Forelimb muscle (tissue), 1 donor: ENCODE results near the gene FGD4. TPM values are rescaled to one million over a fixed set of nuclear protein-coding genes. Genes with fewer than 3 reads are reported as not detected.

ENCODE experiments used
- DNase-seq: peaks from one replicate; pipeline ENCODE4 v3.0.0-alpha.2; 2013; ENCODE audit warnings: low read depth
- polyA plus RNA-seq: library from polyadenylated mRNA; unstranded; fragments of 120-200 nt; gene quantifications from one replicate; pipeline ENCODE4 v1.2.1, GENCODE V29; 2013; ENCODE audit not compliant: insufficient read length

Gene FGD4
- polyA plus RNA-seq, 1 donor, result 22.4 TPM

- no peak for DNase-seq
Observed at GRCh38 chr12:32457251-32458025, 58.1 kb downstream of the FGD4 start.

DNA sequence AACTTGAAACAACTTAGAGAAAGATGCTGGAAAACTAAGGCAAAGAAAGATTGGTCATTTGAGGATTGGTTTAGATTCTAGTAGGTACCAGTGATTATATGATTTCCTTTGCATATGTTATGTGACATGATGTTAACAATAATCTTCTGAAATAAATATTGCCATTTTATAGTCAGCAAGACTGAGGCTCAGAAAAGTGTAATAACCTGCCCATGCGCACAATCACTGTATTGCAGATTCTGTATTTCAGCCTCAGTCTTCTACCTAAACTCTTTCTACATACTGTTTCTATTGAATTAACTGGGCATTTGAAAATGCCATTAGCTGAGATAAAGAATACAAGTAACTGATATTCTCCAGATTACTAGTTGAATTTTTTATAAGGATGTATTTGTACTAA is 61.3 kb downstream of the FGD4 start:
- no peak for DNase-seq

GRCh38 chr12:32462908-32463307 is 63.5 kb downstream of the FGD4 start:
- no peak for DNase-seq

DNA sequence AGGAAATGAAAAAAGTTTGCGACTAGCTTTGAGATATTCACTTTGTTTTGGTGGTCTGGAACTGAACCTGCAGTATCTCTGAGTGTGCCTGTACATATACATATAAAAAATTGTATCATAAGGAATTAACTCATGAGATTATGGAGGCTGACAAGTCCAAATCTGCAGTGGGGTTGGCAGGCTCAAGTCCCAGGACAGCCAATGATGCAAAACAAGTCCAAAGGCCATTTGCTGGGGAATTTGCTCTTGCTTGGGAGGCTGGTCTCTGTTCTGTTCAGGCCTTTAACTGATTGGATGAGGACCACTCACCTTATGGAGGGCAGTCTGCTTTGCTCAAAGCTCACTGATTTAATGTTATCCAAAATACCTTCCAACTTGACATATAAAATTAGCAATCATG is 66.8 kb downstream of the FGD4 start:
- no peak for DNase-seq

DNA sequence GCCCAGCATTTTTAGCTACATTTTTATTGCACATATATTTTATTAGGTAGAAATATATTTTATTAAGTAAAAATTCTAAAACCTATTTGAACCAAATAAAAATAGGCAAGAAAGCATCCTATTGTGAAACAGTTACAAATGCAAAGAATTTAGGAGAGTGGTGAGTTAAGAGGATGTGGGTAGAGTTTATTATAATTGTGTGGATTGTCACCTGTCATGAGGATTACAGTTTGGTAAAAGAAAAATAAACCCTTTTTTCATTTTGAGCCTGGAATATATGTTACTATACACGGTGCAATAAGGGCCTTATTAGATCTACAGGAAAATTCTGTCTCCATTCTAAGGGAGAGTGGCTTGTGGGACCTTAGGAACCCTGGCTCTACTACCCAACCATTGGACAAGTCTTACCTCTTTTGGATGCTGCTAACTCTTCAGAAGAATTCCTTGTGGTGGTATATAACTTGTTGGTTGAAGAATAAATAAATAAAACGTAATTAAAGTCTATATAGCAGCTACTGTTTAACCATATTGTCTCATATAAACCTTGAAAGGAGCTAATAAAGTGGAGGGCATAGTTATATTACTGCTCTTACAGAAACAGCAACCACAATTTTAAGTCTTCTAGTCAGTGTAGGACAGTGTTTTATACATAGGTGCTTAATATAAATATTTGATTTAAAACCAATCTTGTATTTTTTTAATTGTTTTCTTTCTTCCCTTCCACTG is 67.8 kb downstream of the FGD4 start:
- DNase-seq, result no peak

GRCh38 chr12:32467959-32468863 is 68.9 kb downstream of the FGD4 start:
- DNase-seq, result no peak

DNA sequence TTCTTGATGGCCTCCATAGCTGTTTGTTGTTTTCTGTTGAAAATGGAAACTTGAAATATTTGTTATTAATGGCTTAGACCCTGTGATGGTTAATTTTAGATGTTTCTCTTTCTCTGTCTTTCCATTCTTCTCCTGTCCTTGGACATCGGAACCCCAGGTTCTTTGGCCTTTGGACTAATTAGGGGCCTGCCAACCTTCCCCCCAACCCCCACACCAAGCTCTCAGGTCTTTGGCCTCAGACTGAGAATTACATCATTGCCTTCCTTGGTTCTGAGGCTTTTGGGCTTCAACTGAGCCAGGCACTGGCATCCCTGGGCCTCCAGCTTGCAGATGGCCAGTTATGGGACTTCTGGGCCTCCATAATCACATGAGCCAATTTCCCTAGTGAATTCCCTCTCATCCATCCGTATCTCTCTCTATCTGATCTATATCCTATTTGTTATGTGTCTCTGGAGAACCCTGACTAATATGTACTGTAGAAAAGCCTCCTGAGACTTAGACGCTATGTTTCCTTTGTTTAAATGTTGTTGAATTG is 71.6 kb downstream of the FGD4 start:
- DNase-seq, result no peak

DNA sequence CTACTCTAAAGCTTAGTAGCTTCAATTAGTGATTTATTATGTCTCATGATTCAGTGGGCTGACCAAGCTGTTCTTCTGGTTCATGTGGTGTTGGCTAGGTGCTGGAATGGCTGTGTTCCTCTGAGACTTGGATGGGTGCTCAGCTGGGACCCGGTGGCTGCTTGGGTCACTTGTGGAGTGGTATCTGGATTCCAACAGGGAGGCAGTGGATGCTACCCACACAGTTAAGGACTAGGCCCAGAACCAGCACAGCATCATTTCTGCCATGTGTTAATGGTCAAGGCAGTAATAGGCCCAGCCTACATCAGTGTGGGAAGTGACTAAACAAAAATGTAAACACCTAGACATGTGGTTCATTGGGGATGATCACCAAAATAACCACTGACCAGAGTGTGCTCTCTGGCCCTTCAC is 72.2 kb downstream of the FGD4 start:
- DNase-seq, result no peak

DNA sequence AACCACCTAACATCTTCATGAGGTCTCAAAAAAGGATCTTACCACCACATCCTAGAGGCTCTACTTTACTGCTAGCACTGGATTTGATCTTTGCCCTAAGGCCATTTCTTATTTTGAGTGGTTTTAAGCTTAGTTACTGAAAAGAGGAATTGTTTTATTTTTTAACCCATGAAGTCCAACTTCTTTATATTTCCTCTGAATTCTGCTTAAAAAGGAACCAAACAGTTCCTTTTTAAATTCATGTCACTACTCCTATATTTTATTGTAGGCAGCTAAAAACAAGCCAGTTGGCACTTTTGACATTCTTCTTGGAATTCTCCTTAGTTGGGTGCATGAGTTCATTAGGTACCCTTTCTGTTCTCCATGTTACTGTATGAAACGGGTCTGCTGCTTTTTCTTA is 76.4 kb downstream of the FGD4 start:
- DNase-seq, result no peak

GRCh38 chr12:32476446-32476845 is 77.1 kb downstream of the FGD4 start:
- no peak for DNase-seq

DNA sequence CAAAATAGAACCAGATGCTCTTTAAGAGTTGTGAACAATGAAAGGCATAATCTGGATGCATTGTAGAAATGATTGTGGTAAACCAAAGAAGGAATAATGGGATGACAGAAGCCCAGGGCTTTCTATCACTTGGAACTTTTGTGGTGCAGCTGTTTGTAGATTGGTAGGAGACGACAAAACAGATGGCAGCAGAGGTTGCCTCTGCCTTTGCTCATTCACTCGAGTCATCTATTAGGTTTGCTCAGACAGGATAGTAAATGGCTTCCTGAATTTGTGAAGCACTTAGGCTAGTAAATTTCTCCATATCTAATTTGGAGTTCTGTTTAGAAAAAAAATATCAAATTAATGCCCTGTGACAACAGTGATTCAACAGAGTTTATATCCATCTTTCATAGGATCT is 78.4 kb downstream of the FGD4 start:
- DNase-seq, result no peak

GRCh38 chr12:32478166-32478565 is 78.8 kb downstream of the FGD4 start:
- no peak for DNase-seq

DNA sequence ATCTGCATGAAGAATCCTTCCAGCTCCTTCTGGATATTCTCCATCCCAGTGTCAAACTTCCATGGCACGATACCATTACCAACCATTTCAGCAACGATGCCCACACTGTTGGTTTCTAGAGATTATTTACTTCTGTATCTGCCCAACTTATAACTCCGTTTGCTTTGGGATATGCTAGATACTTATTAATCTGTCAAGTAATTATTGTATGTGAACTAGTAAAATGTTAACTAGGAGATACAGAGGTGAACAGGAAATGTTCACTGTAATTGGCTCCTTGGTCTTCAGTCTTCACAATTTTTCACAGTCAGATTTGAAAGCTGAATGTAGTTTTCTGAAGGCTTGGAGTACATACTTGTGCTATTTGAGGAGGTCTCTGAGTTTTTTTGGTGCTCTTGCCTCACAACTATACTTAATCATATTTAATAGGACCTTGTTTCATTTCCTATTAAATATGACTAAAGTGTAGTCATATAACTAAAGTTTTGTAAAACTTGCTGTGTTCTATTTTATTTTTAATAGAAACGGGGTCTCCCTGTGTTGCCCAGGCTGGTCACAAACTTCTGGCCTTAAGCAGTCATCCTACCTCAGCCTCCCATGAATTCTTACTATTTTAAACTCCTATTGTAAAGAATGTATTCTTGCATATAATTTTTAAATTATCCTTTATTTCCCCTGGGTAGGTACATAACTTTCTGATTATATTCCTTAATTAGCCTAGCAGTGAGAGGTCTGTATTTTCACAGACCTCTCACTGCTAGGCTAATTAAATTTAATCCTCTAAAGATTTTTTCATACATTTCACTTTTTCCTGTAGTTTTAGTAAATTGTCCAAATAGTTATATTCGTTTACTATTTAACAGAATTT is 79.7 kb downstream of the FGD4 start:
- no peak for DNase-seq

DNA sequence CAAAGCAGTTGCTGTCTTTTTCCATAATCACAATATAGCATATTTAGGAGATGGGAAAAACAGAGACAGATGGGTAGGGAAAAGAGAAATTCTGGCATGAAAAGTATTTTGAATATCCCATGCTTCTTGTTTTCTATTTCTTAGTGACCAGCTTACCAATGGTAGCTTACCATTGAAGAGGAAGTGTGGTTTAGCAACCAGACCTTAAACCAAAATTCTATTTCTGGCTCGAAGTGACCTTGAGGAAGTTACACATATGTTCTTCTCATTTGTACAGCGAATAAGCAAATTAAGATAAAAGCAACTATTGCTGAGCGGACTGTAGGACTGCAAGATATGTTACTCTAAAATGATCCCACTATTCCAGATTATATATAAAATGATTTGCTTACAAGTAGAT is 82.9 kb downstream of the FGD4 start:
- no peak for DNase-seq

DNA sequence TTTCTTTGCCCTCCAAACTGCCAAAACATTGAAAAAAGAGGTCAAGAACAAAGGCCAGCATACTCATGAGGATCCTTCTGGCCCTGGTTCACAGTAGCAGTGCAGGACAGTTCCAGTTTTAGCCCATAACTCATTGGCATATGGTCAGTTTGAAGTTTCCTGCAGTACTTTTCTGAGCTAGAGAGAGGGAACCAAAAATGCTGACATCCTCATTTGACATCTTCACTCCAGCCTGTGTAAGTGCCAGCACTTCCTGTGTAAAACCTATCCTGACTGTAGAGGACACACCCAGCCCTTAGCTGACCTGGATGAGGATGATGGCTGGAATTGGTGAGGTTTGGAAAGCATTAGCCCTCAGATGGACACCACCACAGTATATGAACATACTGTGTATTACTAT is 84.1 kb downstream of the FGD4 start:
- no peak for DNase-seq

GRCh38 chr12:32483993-32484392 is 84.6 kb downstream of the FGD4 start:
- no peak for DNase-seq

GRCh38 chr12:32486158-32486557 is 86.8 kb downstream of the FGD4 start:
- no peak for DNase-seq

- no peak for DNase-seq
Observed at GRCh38 chr12:32488132-32488531, 88.8 kb downstream of the FGD4 start.

GRCh38 chr12:32489070-32489469 is 89.7 kb downstream of the FGD4 start:
- DNase-seq, result no peak

DNA sequence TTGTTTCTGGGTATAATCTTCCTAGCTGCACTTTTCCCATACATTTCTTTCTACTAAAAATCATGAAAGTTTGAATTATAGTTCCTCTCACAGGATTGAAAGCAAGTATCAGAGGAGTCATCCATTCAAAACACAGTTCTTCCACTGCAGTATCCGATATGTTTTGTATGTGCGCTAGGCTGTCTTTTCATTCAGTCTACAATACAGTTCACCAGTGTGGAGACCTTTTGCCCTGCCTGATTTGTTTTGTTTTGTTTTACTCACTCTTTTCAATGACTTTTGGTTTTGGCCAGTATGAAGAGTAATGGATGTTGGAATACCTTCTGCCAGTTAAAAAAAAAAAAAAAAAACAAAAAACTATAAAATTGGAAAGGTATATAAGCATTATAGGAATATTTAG is 91.4 kb downstream of the FGD4 start:
- DNase-seq, result no peak

DNA sequence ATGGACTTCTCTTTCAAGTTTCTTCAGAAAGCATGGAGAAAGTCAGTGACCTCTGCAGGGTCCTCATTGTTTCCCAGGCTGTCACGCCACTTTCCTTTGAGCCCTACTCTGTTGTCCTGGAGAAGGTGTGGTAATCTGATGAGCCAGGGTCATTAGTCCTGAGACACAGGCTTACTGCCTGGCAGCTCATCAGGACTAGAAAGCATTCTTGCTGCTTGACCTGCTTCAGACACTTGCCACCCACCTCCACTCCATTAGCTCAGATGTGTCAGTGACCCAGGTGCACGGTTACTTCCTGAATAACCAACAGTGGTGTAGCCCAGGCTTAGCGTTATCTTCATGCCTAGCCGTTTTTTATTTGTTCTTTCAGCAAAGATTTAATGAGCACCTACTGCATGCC is 93.9 kb downstream of the FGD4 start:
- DNase-seq, result no peak
